ENCODE measurements around the gene JPT2.

The JPT2 gene

GRCh38 chr16:1657841-1658240 is 20.2 kb upstream of the JPT2 start:
- no peak overlapping the region for H3K4me3 ChIP-seq (ENCODE audit: low read depth, low read length)
- in situ Hi-C loops (cut with HindIII; ENCODE audit: low pct_ligation_motif_present, low sequenced_read_pairs): no loop called here
- H3K36me3 ChIP-seq (replicated peaks): peaks cover 69% of the 10 kb centered on the region
- TF ChIP-seq CTCF (IDR thresholded peaks at IDR 0.05; ENCODE audit: low read depth, low read length, missing control alignments): no peak
- no peaks in the 10 kb centered on the region for H3K27me3 ChIP-seq (replicated peaks)
- no peak overlapping the region for H3K27ac ChIP-seq
- no peak for DNase-seq

- H3K27me3 ChIP-seq (replicated peaks): no peaks in the 10 kb centered on the region
- peaks cover 75% of the 10 kb centered on the region for H3K36me3 ChIP-seq (replicated peaks)
- H3K27ac ChIP-seq: no peak overlapping the region
- DNase-seq: no peak
- no peak overlapping the region for H3K4me3 ChIP-seq (ENCODE audit: low read depth, low read length)
- TF ChIP-seq CTCF (IDR thresholded peaks at IDR 0.05; ENCODE audit: low read depth, low read length, missing control alignments): no peak
- in situ Hi-C loops (cut with HindIII; ENCODE audit: low pct_ligation_motif_present, low sequenced_read_pairs): no loop called here
Observed at GRCh38 chr16:1659031-1659430, 19.0 kb upstream of the JPT2 start.

- peaks cover 73% of the 10 kb centered on the region for H3K36me3 ChIP-seq (replicated peaks)
- H3K4me3 ChIP-seq (ENCODE audit: low read depth, low read length): no peak overlapping the region
- no peak for DNase-seq
- H3K27me3 ChIP-seq (replicated peaks): no peaks in the 10 kb centered on the region
- H3K27ac ChIP-seq: no peak overlapping the region
- no peak for TF ChIP-seq CTCF (IDR thresholded peaks at IDR 0.05; ENCODE audit: low read depth, low read length, missing control alignments)
- in situ Hi-C loops (cut with HindIII; ENCODE audit: low pct_ligation_motif_present, low sequenced_read_pairs): no loop called here
Observed at GRCh38 chr16:1661826-1662225, 16.3 kb upstream of the JPT2 start.

GRCh38 chr16:1662543-1662942 is 15.5 kb upstream of the JPT2 start:
- TF ChIP-seq CTCF (IDR thresholded peaks at IDR 0.05; ENCODE audit: low read depth, low read length, missing control alignments): no peak
- Histone ChIP-seq H3K27me3 (replicated peaks) (no peaks in the 10 kb centered on the region), H3K36me3 (replicated peaks) (peaks cover 73% of the 10 kb centered on the region), H3K4me3 (ENCODE audit: low read depth, low read length) (no peak overlapping the region), H3K27ac (no peak overlapping the region)
- in situ Hi-C loops (cut with HindIII; ENCODE audit: low pct_ligation_motif_present, low sequenced_read_pairs): no loop called here
- no peak for DNase-seq

GRCh38 chr16:1665829-1666228 is 12.2 kb upstream of the JPT2 start:
- Histone ChIP-seq H3K27ac (no peak overlapping the region), H3K4me3 (ENCODE audit: low read depth, low read length) (no peak overlapping the region), H3K36me3 (replicated peaks) (peaks cover 83% of the 10 kb centered on the region), H3K27me3 (replicated peaks) (no peaks in the 10 kb centered on the region)
- in situ Hi-C loops (cut with HindIII; ENCODE audit: low pct_ligation_motif_present, low sequenced_read_pairs): no loop called here
- TF ChIP-seq CTCF (IDR thresholded peaks at IDR 0.05; ENCODE audit: low read depth, low read length, missing control alignments): no peak
- DNase-seq: no peak

- no peak for DNase-seq
Observed at GRCh38 chr16:1666316-1666715, 11.8 kb upstream of the JPT2 start.

More at GRCh38 chr16:1666316-1666715, 11.8 kb upstream of the JPT2 start:
- no peak for TF ChIP-seq CTCF (IDR thresholded peaks at IDR 0.05; ENCODE audit: low read depth, low read length, missing control alignments)
- H3K27me3 ChIP-seq (replicated peaks): no peaks in the 10 kb centered on the region
- H3K27ac ChIP-seq: no peak overlapping the region
- in situ Hi-C loops (cut with HindIII; ENCODE audit: low pct_ligation_motif_present, low sequenced_read_pairs): no loop called here
- H3K4me3 ChIP-seq (ENCODE audit: low read depth, low read length): no peak overlapping the region
- H3K36me3 ChIP-seq (replicated peaks): peaks cover 87% of the 10 kb centered on the region
